NCI-H2196 (cell line): ENCODE data around the gene TNFRSF19.

Experiments
- DNase-seq: peaks from one replicate; lab custom pipeline; 2025; ENCODE audit not compliant: unreplicated experiment; lab: John Stamatoyannopoulos, UW

TNFRSF19 gene

GRCh38 chr13:23680845-23681669 is 110.8 kb downstream of the TNFRSF19 start:
- DNase-seq = no peak

DNA sequence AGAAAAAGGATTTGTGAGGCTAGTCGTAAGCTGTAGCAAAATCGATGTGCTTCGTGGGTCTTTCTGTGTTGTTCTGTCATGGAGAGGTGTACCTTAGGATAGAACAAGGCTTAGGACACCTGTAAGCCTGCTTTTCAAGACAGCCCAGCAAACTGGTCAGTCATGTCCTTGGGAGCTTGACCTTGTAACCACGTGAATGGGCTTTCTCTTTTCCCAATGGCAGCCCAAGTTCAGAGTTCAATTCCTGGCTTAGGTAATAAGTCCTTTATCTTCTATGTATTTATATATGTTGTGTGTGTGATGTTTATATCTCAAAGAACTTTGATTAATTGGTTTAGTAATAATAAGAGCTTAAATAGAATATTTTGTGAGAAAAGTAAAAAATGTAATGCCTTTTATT is 112.9 kb downstream of the TNFRSF19 start:
- DNase-seq = no peak

GRCh38 chr13:23684647-23685046 is 114.4 kb downstream of the TNFRSF19 start:
- no peak for DNase-seq

GRCh38 chr13:23685416-23685815 is 115.2 kb downstream of the TNFRSF19 start:
- DNase-seq = no peak

DNA sequence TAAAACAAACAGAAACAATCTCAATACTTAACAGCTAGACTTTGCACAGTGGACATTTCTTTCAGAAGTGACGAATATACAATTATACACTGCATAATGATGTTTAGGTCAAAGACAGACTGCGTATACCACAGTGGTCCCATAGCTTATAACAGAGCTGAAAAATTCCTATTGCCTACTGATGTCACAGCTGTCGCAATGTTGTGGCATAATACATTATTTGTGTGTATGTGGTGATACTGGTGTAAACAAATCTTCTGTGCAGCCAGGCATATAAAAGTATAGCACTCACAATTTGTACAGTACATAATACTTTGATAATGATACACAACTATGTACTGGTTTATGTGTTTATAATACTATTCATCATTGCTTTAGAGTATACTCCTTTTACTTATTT is 116.7 kb downstream of the TNFRSF19 start:
- DNase-seq = no peak

- no peak for DNase-seq
Measured at GRCh38 chr13:23687614-23688013, 117.4 kb downstream of the TNFRSF19 start.

DNA sequence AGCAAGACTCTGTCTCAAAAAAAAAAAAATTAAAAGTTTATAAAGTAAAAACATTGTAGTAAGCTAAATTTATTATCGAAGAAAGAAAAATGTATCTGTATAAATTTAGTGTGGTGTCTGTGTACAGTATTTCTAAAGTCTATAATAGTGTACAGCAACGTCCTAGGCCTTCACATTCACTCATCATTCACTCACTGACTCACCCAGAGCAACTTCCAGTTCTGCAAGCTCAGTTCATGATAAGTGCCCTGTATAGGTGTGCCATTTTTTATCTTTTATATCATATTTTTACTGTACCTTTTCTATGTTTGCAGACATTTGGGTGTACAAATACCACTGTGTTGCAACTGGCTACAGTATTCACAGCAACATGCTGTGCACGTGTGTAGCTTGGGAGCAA is 118.1 kb downstream of the TNFRSF19 start:
- no peak for DNase-seq

DNA sequence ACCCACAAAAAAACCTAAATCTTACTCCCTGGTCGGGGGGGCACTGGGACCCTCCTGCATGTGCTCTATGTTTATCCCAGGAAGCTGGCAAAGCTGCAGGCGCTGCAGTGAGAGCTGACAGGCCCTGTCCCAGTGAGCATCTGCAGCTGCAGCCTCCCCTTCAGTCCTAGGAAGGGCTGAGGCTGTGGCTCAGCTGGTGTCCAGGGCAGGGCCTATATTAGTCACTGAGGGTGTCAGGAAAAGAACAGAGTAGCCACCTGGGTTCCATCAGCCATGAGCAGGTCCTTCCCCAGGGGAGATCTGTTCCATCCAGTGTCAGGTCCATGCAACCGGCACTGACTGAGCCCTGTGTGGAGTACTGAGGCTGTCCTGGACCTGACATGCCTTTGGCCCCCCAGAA is 120.5 kb downstream of the TNFRSF19 start:
- DNase-seq = no peak

- DNase-seq = no peak
Measured at GRCh38 chr13:23692816-23693215, 122.6 kb downstream of the TNFRSF19 start.

DNA sequence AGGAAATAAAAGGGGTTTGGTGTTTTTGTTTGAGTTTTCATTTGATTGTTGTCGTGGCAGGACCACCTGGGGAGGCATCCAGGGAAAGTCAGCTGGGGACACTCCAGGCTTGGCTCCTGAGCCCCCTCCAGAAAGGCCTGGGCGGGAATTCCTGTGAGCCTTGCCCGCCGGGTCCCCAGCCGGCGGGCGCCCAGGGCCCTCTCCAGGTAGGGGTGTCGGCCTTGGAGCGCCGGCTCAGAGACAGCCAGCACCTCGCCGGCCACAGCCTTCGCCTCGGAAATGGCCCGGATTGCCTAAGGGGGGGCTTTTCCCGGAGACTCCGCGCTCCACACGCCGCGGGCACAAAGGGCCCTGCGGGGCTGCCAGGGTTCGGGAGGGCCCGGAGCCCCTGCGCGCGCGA is 125.0 kb downstream of the TNFRSF19 start:
- no peak for DNase-seq

DNA sequence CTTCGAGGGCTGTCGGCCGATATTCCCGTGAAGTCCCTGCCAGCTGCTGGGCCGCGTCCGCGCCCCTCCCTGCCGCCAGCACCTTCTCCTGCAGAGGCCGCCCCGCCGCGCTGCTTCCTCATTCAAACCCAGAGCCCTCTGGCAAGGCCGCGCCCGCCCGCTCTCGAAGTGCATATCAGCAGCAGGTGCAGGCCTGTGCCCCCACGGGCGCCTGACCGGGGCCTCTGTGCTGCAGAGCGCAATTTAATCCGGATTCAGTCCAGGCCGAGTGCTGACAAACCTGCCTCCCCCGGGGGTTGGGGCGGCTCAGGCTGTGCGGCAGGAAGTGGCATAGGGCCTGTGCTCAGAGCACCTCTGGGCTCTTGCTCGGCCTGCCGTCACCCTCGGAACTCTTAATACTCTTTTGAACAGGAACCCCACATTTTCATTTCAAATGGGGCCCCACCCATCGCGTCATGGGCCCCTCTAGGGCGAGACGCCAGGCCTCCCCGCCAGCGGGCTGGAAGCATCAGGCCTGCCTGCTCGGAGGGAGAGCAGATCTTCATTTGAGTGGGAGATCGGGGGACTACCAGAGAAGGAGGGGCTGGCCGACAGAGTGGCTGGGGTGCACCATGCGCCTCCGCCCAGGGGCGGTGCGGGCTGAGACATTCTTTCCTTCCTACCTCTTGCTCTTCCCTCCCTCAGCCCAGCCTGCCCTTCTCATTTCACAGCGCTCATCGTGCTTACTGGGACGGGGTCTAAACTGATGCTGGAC is 125.7 kb downstream of the TNFRSF19 start:
- no peak for DNase-seq

DNA sequence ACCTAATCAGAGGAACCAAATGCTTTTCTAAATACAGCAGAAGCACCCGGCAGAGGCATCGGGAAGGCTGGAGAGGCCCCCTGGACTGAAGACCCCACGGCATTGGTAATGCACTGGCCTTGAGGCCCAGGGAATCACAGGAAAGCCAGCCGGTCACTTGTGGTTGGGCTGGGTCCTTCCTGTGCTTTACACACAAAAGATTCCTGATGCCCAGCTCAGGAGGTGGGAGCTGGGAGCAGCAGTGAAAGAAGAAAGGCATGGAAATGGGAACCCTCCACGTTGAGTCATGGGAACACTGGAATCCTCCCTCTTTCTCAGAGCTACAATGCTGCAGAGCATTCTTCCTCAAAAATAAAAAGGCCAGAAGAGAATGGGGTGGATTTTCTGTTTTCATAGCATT is 126.4 kb downstream of the TNFRSF19 start:
- no peak for DNase-seq

GRCh38 chr13:23697772-23698313 is 127.6 kb downstream of the TNFRSF19 start:
- DNase-seq = no peak

GRCh38 chr13:23699271-23699670 is 129.1 kb downstream of the TNFRSF19 start:
- no peak for DNase-seq

GRCh38 chr13:23701186-23701585 is 131.0 kb downstream of the TNFRSF19 start:
- DNase-seq = no peak

DNA sequence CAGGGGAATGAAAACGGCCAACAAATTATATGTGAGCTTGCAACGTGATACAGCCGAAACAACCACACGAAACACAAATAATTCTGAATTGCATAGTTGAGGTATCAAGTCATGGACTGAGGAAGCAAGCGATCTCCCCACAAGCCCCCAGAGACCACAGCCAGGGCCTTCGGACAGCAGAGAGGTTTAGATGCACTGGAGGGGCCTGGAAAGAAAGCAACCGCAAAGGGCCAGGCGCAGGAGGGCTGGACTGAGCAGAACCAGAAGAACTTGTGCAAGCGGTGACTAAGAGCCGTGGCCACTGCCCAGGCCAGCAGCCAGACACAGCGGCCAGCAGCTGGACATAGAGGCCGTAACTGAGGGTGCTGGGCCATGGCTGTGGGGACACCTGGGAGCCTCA is 131.4 kb downstream of the TNFRSF19 start:
- DNase-seq = no peak

GRCh38 chr13:23703246-23703860 is 133.1 kb downstream of the TNFRSF19 start:
- DNase-seq = no peak

DNA sequence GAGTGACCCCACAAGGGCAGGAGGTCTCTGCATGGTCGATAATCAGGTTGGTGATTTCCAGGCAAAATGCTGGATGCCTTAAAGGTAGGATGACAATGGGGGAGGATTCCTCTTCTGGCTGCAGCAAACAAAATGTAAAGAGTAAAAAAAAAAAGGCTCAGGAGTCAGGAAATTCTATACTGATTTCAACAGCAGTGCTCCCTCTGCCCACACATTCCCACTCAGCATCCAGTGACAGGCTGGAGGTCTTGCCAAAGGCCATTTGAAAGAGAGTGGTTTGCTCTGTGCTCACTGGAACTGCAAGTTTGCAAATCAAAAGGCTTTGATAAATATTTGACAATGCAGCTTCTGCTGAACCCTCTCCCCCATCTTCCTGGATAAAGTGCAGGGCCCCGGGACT is 135.4 kb downstream of the TNFRSF19 start:
- DNase-seq = no peak

GRCh38 chr13:23707674-23708073 is 137.5 kb downstream of the TNFRSF19 start:
- DNase-seq = no peak

DNA sequence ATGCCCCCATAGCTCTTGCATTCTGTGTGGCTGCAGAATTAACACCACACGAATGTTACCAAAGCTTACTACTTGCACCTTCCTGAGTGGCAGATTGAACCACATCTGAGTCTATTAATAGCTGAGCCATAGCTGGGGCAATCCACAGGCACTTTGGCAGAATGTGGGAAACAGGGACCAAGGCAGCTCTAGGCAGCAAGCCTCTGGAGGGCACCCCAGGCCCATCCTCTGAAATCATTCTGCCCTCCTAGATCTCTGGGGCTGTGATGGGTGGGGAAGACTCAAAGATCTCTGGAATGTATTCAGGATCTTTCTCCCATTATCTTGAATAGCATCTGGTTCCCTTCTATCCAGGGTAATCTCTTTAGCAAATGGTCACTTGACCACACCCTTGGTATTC is 139.3 kb downstream of the TNFRSF19 start:
- no peak for DNase-seq

GRCh38 chr13:23710366-23710765 is 140.2 kb downstream of the TNFRSF19 start:
- no peak for DNase-seq

DNA sequence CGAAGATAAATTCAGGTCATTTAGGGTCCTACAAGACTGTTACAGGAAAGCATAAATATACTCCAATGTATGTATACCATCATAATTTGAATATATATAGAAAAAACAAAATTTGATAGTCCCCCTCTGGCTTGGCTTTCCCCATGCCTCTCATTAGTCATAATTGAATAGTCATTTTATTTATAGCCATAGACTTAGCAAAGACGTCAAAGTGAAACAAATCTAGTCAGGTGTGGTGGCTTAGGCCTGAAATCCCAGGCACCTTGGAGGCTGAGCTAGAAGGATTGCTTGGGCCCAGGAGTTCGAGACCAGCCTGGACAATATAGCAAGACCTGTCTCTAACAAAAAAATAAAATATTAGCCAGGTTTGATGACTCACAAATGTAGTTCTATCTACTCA is 141.1 kb downstream of the TNFRSF19 start:
- no peak for DNase-seq
